Measurements from ENCODE around the gene FECH. TPM values are rescaled to one million over a fixed set of nuclear protein-coding genes. Genes with fewer than 3 reads are reported as not detected.
"Not testable (repeated sequence)": the region's sequence is repeated elsewhere in the genome, so short reads cannot be mapped to it uniquely, and the experiment has no call there.

Gene FECH
- total and polyA plus RNA-seq, 3 donors from 2014 or later = 19.6 to 37.0 (median 27.4) TPM

DNA sequence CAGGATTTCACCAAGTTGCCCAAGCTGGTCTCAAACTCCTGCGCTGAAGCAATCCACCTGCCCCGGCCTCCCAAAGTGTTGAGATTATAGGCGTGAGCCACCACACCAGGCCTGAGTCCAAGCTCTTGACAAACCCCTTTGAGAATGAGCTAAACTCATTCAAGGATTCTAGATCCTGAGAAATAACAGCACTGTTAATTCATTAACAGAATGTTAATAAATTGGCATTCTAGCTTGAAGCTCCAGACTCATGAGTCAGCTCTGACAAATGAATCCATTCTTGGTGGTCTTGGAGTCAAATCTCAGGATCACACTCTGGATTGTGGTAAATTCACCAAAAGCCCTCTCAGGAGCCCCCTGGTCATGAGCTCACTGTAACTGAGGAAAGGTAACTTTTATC lies 33.4 kb upstream of the FECH start:
- no peak for DNase-seq
- no peaks in the 10 kb centered on the region for H3K27me3 ChIP-seq

GRCh38 chr18:57618910-57619309 lies 32.4 kb upstream of the FECH start:
- TF ChIP-seq CTCF (IDR thresholded peaks at IDR 0.05) = no peak
- TF ChIP-seq POLR2A (IDR thresholded peaks at IDR 0.05) = no peak
- intact Hi-C loops (cut with DNase I; ENCODE audit: low total_unique reads) = no loop called here
- Histone ChIP-seq H3K9me3 (no peaks in the 10 kb centered on the region), H3K36me3 (ENCODE audit: low read depth, missing control alignments) (no peaks in the 10 kb centered on the region), H3K4me1 (peaks cover 7% of the 10 kb centered on the region), H3K27ac (no peak overlapping the region), H3K27me3 (no peaks in the 10 kb centered on the region), H3K4me3 (no peak overlapping the region)
- DNase-seq = no peak
- 79 to 82% methylated on average over 3 of the region's 3 CpGs for WGBS, 2 donors

More for the DNA sequence above, 33.4 kb upstream of the FECH start:
- Histone ChIP-seq H3K36me3 (ENCODE audit: low read depth, missing control alignments) (no peaks in the 10 kb centered on the region), H3K9me3 (no peaks in the 10 kb centered on the region), H3K27ac (no peak overlapping the region), H3K4me1 (peaks cover 7% of the 10 kb centered on the region), H3K4me3 (no peak overlapping the region)
- TF ChIP-seq CTCF (IDR thresholded peaks at IDR 0.05) (no peak), POLR2A (IDR thresholded peaks at IDR 0.05) (no peak)
- intact Hi-C loops (cut with DNase I; ENCODE audit: low total_unique reads) = no loop called here
- 85 to 100% methylated on average over 1 to 3 of the region's 3 CpGs for WGBS, 2 donors

DNA sequence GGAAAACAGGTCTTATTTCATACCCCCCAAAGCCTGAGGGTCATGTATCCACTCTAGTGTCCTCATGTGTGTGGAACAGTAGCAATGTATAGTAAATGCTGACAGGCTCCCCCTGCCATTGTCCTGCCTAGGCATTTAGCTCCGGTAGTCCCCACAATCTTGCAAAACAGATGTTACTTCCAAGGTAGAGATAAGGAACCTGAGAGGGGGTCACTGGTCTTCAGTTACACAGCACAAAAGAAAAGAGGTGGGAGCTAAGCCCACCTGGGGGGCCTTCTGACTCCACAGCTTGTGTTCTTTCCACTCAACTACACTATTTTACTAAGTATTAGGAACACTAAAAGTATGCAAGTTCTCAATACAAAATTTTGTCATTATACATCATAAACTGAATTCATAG lies 17.4 kb upstream of the FECH start:
- 70 to 80% methylated on average over 1 of the region's 1 CpG for WGBS, 2 donors
- Histone ChIP-seq H3K4me1 (no peaks in the 10 kb centered on the region), H3K27me3 (no peaks in the 10 kb centered on the region), H3K27ac (no peak overlapping the region), H3K36me3 (ENCODE audit: low read depth, missing control alignments) (no peaks in the 10 kb centered on the region), H3K9me3 (no peaks in the 10 kb centered on the region), H3K4me3 (no peak overlapping the region)
- no peak for DNase-seq
- TF ChIP-seq CTCF (IDR thresholded peaks at IDR 0.05) (no peak), POLR2A (IDR thresholded peaks at IDR 0.05) (no peak)
- intact Hi-C loops (cut with DNase I; ENCODE audit: low total_unique reads) = no loop called here

DNA sequence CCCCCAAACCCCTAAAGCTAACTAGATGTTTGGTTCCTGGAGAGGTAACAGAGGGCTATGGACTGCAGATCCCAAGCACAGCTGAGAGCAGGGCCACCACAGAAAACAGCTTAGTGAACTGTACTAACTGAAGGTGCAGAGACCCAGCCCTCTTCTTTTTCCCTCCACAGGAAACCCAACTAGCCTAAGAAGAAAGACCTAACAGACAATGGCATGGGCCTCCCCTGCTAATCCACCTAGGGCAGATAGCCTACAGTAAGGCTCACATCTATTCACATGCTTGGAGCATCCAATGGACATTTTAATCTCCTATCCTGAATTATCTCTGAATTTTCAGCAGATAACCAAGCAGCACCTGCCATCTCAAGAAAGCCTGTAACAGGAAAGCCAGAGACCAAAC lies 8.8 kb upstream of the FECH start:
- Histone ChIP-seq H3K27ac (no peak overlapping the region), H3K36me3 (ENCODE audit: low read depth, missing control alignments) (no peaks in the 10 kb centered on the region), H3K27me3 (no peaks in the 10 kb centered on the region), H3K4me1 (no peaks in the 10 kb centered on the region), H3K9me3 (no peaks in the 10 kb centered on the region), H3K4me3 (no peak overlapping the region)
- no peak for DNase-seq
- TF ChIP-seq CTCF (IDR thresholded peaks at IDR 0.05) (no peak), POLR2A (IDR thresholded peaks at IDR 0.05) (no peak)
- intact Hi-C loops (cut with DNase I; ENCODE audit: low total_unique reads) = no loop called here

DNA sequence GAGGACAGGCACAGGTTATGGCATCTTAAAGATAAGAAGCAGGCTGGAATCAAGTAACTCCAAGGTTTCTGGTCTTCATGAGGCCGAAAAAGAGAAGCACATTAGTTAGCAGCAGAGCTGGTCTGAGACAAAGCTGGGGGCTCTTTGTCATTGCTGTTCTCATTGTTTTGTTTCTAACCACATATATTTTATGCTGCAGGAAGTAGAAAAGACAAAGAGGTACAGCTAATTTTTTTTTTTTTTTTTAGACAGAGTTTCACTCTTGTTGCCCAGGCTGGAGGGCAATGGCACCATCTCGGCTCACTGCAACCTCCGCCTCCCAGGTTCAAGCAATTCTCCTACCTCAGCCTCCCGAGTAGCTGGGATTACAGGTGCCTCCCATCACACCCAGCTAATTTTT lies 6.2 kb upstream of the FECH start:
- 91 to 94% methylated on average over 4 of the region's 4 CpGs for WGBS, 2 donors
- intact Hi-C loops (cut with DNase I; ENCODE audit: low total_unique reads) = not testable (repeated sequence)

More for the DNA sequence above, 6.2 kb upstream of the FECH start:
- H3K4me1 ChIP-seq; H3K27ac ChIP-seq; DNase-seq; H3K9me3 ChIP-seq; H3K36me3 ChIP-seq (ENCODE audit: low read depth, missing control alignments); H3K27me3 ChIP-seq; H3K4me3 ChIP-seq: not testable (repeated sequence)

All from testis (tissue), 3 donors.